ENCODE results near the gene CTAG1B. TPM values are rescaled to one million over a fixed set of nuclear protein-coding genes. Genes with fewer than 3 reads are reported as not detected.
"Not testable (repeated sequence)": the region's sequence is repeated elsewhere in the genome, so short reads cannot be mapped to it uniquely, and the experiment has no call there.

Gene CTAG1B
- total and polyA plus RNA-seq, 2 experiments from 2014 or later: not detected

- no peak overlapping the region for H3K27ac ChIP-seq
- no peak overlapping the region for H3K4me2 ChIP-seq
- 79% methylated on average over 23 of the region's 23 CpGs for WGBS (ENCODE audit: low lambda C conversion rate, missing lambda C conversion rate)
- no peaks in the 10 kb centered on the region for H3K79me2 ChIP-seq
- H3K9me2 ChIP-seq (replicated peaks; ENCODE audit: insufficient read depth): no peaks in the 10 kb centered on the region
- H3K36me3 ChIP-seq (replicated peaks; ENCODE audit: insufficient read depth, low read depth): no peaks in the 10 kb centered on the region
- TF ChIP-seq CTCF (IDR thresholded peaks at IDR 0.05; ENCODE audit: poor library complexity) (no peak), EZH2 (IDR thresholded peaks at IDR 0.05; ENCODE audit: borderline replicate concordance) (no peak), EZH2phosphoT487 (IDR thresholded peaks at IDR 0.05; ENCODE audit: low read depth, severe bottlenecking, unreplicated experiment) (no peak)
- H3K9me3 ChIP-seq (ENCODE audit: low read depth): no peaks in the 10 kb centered on the region
- no peak overlapping the region for H2AFZ ChIP-seq
- no peaks in the 10 kb centered on the region for H3K4me1 ChIP-seq (ENCODE audit: insufficient read depth)
- peak; percentile 2 for DNase-seq (ENCODE audit: low spot score)
- no peak overlapping the region for H3K4me3 ChIP-seq
- no peaks in the 10 kb centered on the region for H3K27me3 ChIP-seq
- H4K20me1 ChIP-seq (ENCODE audit: insufficient read depth, poor library complexity, severe bottlenecking): no peaks in the 10 kb centered on the region
These were observed 30.6 kb upstream of the CTAG1B start for GRCh38 chrX:154649503-154650220.

- Histone ChIP-seq H3K4me2 (no peak overlapping the region), H3K27ac (no peak overlapping the region), H3K4me3 (no peak overlapping the region), H3K4me1 (ENCODE audit: insufficient read depth) (no peaks in the 10 kb centered on the region), H3K27me3 (no peaks in the 10 kb centered on the region), H2AFZ (no peak overlapping the region), H3K9me3 (ENCODE audit: low read depth) (no peaks in the 10 kb centered on the region), H3K36me3 (replicated peaks; ENCODE audit: insufficient read depth, low read depth) (no peaks in the 10 kb centered on the region), H4K20me1 (ENCODE audit: insufficient read depth, poor library complexity, severe bottlenecking) (no peaks in the 10 kb centered on the region), H3K9me2 (replicated peaks; ENCODE audit: insufficient read depth) (no peaks in the 10 kb centered on the region), H3K79me2 (no peaks in the 10 kb centered on the region)
- 87% methylated on average over 15 of the region's 15 CpGs for WGBS (ENCODE audit: low lambda C conversion rate, missing lambda C conversion rate)
- TF ChIP-seq CTCF (IDR thresholded peaks at IDR 0.05; ENCODE audit: poor library complexity) (no peak), EZH2 (IDR thresholded peaks at IDR 0.05; ENCODE audit: borderline replicate concordance) (no peak), EZH2phosphoT487 (IDR thresholded peaks at IDR 0.05; ENCODE audit: low read depth, severe bottlenecking, unreplicated experiment) (no peak)
- DNase-seq (ENCODE audit: low spot score): peak; percentile 0
These were observed 29.8 kb upstream of the CTAG1B start for GRCh38 chrX:154648931-154649330.

GRCh38 chrX:154645745-154646378 is 26.8 kb upstream of the CTAG1B start:
- not testable (repeated sequence) for H4K20me1 ChIP-seq (ENCODE audit: insufficient read depth, poor library complexity, severe bottlenecking); H3K4me2 ChIP-seq; DNase-seq (ENCODE audit: low spot score); H3K27ac ChIP-seq; H3K27me3 ChIP-seq; H3K4me3 ChIP-seq; H2AFZ ChIP-seq; H3K36me3 ChIP-seq (replicated peaks; ENCODE audit: insufficient read depth, low read depth); H3K9me2 ChIP-seq (replicated peaks; ENCODE audit: insufficient read depth); H3K4me1 ChIP-seq (ENCODE audit: insufficient read depth); H3K9me3 ChIP-seq (ENCODE audit: low read depth); H3K79me2 ChIP-seq
- no CpG with 5 or more reads among the region's 24 CpGs for WGBS (ENCODE audit: low lambda C conversion rate, missing lambda C conversion rate)

- no CpG with 5 or more reads among the region's 31 CpGs for WGBS (ENCODE audit: low lambda C conversion rate, missing lambda C conversion rate)
- not testable (repeated sequence) for H3K36me3 ChIP-seq (replicated peaks; ENCODE audit: insufficient read depth, low read depth); DNase-seq (ENCODE audit: low spot score); H2AFZ ChIP-seq; H3K9me2 ChIP-seq (replicated peaks; ENCODE audit: insufficient read depth); H3K79me2 ChIP-seq; H4K20me1 ChIP-seq (ENCODE audit: insufficient read depth, poor library complexity, severe bottlenecking); H3K27me3 ChIP-seq; H3K4me1 ChIP-seq (ENCODE audit: insufficient read depth); H3K9me3 ChIP-seq (ENCODE audit: low read depth); H3K27ac ChIP-seq; H3K4me2 ChIP-seq; H3K4me3 ChIP-seq
These were observed 24.6 kb upstream of the CTAG1B start for GRCh38 chrX:154643708-154644107.

GRCh38 chrX:154641740-154642139 is 22.7 kb upstream of the CTAG1B start:
- H3K27me3 ChIP-seq; DNase-seq (ENCODE audit: low spot score): not testable (repeated sequence)
- no CpG with 5 or more reads among the region's 10 CpGs for WGBS (ENCODE audit: low lambda C conversion rate, missing lambda C conversion rate)

GRCh38 chrX:154633661-154634060 is 14.6 kb upstream of the CTAG1B start:
- not testable (repeated sequence) for H3K4me2 ChIP-seq; H2AFZ ChIP-seq; H3K79me2 ChIP-seq; H4K20me1 ChIP-seq (ENCODE audit: insufficient read depth, poor library complexity, severe bottlenecking); H3K4me3 ChIP-seq; H3K27me3 ChIP-seq; DNase-seq (ENCODE audit: low spot score); H3K9me3 ChIP-seq (ENCODE audit: low read depth); H3K36me3 ChIP-seq (replicated peaks; ENCODE audit: insufficient read depth, low read depth); H3K4me1 ChIP-seq (ENCODE audit: insufficient read depth); H3K27ac ChIP-seq; H3K9me2 ChIP-seq (replicated peaks; ENCODE audit: insufficient read depth)
- WGBS (ENCODE audit: low lambda C conversion rate, missing lambda C conversion rate): no CpG with 5 or more reads among the region's 11 CpGs

More at GRCh38 chrX:154641740-154642139, 22.7 kb upstream of the CTAG1B start:
- H3K4me3 ChIP-seq; H3K9me3 ChIP-seq (ENCODE audit: low read depth); H3K36me3 ChIP-seq (replicated peaks; ENCODE audit: insufficient read depth, low read depth); H2AFZ ChIP-seq; H3K9me2 ChIP-seq (replicated peaks; ENCODE audit: insufficient read depth); H3K4me1 ChIP-seq (ENCODE audit: insufficient read depth); H3K27ac ChIP-seq; H3K79me2 ChIP-seq; H3K4me2 ChIP-seq; H4K20me1 ChIP-seq (ENCODE audit: insufficient read depth, poor library complexity, severe bottlenecking): not testable (repeated sequence)

- not testable (repeated sequence) for H2AFZ ChIP-seq; H3K9me3 ChIP-seq (ENCODE audit: low read depth); H3K27me3 ChIP-seq; H3K79me2 ChIP-seq; H3K27ac ChIP-seq; H3K4me1 ChIP-seq (ENCODE audit: insufficient read depth); H3K4me2 ChIP-seq; H3K9me2 ChIP-seq (replicated peaks; ENCODE audit: insufficient read depth); H4K20me1 ChIP-seq (ENCODE audit: insufficient read depth, poor library complexity, severe bottlenecking); H3K4me3 ChIP-seq; H3K36me3 ChIP-seq (replicated peaks; ENCODE audit: insufficient read depth, low read depth); DNase-seq (ENCODE audit: low spot score)
- WGBS (ENCODE audit: low lambda C conversion rate, missing lambda C conversion rate): no CpG with 5 or more reads among the region's 11 CpGs
These were observed 11.9 kb upstream of the CTAG1B start for GRCh38 chrX:154630949-154631348.
